Measurements from ENCODE around the gene ZNG1A.
"Not testable (repeated sequence)": the region's sequence is repeated elsewhere in the genome, so short reads cannot be mapped to it uniquely, and the experiment has no call there.

Gene ZNG1A

GRCh38 chr9:169757-170156, 9.1 kb downstream of the ZNG1A start:
- not testable (repeated sequence) for DNase-seq

- DNase-seq = not testable (repeated sequence)
Observed at GRCh38 chr9:159871-160270, 19.0 kb downstream of the ZNG1A start.

DNA sequence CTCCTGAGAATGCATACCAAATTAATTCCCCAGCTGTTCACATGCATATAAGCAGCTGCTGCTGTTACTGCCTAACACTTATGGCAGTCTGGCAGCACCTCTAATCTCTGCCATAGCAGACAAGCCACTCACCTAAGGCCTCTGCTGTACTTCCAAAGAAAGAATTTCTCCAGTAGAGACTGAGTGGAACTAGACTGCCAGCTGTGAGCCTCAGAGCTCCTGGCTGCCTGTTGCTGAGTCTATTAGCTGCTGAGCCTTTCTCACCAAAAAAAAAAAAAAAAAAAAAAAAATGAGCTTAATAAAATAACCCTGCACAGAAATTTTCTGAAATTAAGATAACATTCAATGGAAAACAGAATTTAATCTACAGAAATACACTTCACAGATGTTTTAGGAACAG, 27.7 kb downstream of the ZNG1A start:
- DNase-seq = not testable (repeated sequence)

DNA sequence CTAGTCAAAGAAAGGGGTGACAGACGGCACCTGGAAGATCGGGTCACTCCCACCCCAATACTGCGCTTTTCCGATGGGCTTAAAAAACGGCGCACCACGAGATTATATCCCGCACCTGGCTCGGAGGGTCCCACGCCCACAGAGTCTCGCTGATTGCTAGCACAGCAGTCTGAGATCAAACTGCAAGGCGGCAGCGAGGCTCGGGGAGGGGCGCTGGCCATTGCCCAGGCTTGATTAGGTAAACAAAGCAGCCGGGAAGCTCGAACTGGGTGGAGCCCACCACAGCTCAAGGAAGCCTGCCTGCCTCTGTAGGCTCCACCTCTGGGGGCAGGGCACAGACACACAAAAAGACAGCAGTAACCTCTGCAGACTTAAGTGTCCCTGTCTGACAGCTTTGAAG, 39.0 kb downstream of the ZNG1A start:
- not testable (repeated sequence) for DNase-seq

DNA sequence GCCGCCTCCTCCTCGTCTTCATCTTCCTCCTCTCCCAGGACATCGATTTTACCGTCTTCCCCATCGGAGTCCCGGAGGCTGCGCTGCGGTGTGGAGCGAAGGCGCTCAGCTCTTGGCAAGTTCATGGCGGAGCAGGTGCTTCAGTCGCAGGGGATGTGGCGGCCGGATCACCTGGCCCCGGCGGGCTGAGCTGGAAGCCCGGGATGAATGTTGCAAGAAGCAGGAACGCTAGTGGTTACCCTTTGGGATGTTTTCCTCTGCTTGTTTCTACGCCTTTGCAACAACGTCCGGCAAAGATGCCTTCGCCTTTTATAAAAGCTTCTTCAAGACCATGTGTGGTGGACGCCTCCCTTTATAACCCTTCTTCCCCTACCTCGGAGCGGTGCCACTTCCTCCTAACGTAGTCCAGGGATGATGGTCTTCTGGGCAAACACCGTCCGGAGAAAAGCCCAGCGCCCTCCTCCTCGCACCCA, 60.8 kb downstream of the ZNG1A start, which contains the start of gene FOXD4:
Gene FOXD4 (minus strand): TSS at position 423 of the 473 bp plus-strand sequence. CDS start 298 bp downstream, at position 125.
- DNase-seq = not testable (repeated sequence)

DNA sequence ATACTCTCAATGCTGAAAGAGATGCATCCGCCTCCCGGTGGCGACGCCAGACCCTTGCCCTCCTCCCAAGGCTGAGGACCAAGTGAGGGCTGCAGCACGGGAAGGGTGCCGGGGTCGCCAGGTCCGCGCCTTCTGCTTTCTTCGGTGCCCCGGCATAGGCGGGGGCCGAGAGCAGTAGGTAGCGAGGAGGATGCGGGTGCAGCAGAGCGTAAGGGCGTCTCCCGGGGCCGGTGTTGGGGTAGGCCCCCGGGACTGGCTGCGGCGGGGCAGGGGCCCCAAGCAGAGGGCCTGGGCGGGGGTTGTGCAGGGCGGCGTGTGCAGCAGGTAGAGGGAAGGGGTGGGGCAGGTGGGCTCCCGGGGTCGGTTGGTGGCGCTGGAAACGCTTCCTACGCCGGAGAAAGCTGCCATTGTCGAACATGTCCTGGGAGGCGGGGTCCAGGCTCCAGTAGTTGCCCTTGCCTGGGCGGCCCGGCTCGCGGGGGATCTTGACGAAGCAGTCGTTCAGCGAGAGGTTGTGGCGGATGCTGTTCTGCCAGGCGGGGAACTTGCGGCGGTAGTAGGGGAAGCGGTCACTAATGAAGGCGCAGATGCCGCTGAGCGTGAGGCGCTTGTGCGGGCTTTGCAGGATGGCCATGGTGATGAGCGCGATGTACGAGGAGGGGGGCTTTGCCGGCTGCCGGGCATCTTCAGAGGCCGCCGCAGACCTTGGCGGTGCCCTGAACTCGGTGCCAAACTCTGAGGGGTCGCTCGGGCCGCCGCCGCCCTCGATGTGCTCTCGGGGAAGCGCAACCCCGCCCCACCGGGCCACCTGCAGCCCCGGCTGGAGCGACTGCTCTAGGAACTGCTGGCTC, 61.5 kb downstream of the ZNG1A start:
- DNase-seq = not testable (repeated sequence)

DNA sequence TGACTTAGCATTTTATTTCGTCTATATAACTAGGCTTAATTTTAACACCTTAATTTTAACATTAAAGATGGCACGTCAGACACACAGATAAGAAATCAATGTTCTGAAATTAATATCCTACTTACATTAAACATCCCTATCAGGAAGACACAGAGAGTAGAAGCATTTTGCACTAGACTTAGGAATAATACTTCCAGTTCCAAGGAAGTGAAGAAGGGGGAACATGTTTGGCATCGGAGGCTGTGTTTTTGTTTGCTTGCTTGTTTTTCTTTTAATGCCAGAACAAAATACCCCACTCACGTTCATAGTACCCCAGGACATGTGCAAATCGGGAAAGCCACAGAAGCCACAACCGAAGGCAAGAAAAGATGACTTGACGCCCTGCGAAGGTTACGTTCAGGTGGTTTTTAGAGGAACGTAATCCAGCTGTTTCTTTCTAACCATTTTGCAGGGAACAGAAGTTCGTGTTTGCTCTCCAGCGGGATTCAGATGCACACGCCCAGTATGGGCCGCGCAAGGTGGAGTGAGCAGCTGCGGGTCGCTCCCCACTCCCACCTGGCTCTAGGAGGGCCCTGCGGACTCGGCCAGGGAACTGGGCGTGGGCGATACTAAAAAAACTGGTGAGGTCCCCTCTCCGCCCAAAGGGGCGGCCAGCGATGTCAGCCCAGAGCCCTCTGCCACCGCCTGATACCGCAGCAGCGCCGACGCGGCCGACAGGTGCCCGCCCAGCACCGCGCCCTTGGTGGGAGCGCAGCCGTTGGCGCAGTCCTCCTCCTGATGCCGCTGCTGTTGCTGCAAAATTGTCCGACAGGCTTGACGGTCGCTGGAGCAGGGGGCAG, 62.4 kb downstream of the ZNG1A start:
- not testable (repeated sequence) for DNase-seq

- not testable (repeated sequence) for DNase-seq
Observed at GRCh38 chr9:115118-115451, 63.8 kb downstream of the ZNG1A start.

GRCh38 chr9:114267-115117, 64.4 kb downstream of the ZNG1A start:
- not testable (repeated sequence) for DNase-seq

GRCh38 chr9:113468-114266, 65.2 kb downstream of the ZNG1A start:
- peak; percentile 40 to 41 for DNase-seq

- DNase-seq = not testable (repeated sequence)
Observed at GRCh38 chr9:112589-113467, 66.0 kb downstream of the ZNG1A start.

DNA sequence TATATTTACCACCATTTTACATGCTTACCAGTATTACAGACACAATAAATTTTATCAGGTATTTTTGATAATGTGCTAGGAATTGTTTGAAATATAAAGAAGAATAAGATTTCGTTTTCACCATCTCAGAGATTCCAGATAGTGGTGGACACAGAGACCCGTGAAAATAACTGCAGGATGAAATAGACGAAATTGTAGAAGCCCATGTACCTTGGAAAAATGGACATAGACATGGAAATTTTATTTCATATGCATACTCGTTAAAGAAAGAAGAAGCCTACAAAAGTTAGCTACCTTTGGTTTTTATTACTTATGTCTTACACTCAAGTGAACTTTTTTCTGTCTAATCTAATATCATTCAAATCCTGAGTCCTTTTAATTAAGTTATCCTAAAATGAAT, 68.2 kb downstream of the ZNG1A start:
- DNase-seq = not testable (repeated sequence)

DNA sequence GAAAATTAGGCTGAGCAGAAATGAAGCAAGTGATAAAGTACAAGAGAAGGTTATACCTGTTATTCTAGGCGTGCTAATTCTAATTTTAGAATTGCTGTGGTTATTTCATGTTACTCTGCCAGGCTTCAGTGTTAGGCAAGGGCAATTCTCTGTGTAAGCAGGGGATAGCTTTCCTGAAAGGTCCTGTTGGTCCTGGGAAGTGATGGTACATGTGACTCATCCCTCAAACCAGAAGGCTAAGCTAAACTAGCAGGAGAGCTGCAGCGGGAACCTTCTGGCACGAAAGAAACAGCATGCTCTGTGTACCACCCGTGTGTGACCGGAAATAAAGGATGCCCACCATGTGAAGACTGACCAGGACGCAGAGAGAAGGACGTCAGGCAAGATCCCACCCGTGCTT, 69.3 kb downstream of the ZNG1A start:
- not testable (repeated sequence) for DNase-seq

DNA sequence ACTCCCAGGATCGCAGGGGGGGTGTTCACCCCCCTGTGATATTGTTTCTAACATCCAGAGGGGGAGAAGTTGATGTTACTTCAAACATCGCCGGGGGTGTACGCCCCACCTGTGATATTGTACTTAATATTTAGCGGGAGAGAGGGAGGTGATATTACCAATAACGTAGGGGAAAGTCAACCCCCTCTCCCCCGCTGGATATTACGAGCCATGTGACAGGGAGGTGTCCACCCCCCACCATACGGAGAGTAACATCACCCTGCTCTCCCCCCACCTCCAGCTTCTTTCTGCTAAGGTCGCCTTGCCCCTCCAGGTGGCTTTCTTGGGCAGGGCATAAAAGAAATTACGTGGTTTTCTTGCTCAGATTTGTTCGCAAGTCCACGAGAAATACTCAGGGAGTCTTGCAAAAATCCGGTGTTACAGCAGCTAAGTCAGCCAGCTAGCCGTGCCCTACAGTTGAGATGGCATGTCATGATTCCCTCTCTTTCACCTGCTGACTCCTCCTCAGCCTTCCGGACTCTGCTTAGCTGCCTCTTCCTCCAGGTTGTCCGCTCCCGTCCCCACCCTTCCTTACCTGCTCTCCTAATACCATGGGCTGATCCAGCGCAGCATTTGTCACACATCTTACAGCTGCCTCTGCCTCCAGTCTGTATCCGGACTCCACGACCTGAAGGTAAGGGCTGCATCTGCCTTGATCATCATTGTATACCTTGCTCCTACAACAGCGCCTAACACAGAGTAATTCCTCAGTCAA, 69.9 kb downstream of the ZNG1A start:
- not testable (repeated sequence) for DNase-seq

GRCh38 chr9:105991-106390, 72.9 kb downstream of the ZNG1A start:
- DNase-seq = not testable (repeated sequence)

DNA sequence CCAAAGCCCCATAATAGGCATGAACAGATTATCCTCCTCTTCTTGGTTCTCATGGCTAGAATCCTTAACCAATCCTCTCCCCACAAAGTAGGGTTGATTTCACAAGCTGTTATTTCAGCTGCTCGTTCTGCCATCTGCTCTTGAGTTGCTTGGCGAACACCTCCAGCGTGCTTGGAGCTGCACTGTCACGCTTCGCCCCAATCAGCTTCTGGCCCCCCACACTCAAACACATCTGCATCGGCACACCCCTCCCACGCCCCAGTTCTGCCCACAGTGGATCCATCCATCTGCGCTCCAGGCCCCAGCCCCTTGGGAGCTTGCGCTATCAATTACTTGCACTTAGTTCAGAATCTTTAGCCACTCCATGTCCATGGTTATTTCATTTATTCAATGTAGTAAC, 78.4 kb downstream of the ZNG1A start:
- not testable (repeated sequence) for DNase-seq

DNA sequence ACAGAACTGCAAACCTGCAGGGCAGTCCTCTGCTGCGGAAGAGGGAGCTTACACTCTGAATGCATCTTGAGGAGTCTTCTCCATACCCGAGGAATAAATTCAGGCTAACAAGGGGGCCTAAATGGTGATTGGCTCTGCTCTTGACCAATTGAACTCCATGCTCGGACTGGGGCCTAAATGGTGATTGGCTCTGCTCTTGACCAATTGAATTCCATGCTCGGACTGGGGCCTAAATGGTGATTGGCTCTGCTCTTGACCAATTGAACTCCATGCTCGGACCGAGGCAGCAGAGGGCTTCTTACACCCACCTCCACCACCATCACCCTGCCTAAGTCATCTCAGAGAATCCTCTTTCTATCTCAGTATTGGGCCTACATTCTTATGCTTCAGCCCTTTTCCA, 79.0 kb downstream of the ZNG1A start:
- not testable (repeated sequence) for DNase-seq

GRCh38 chr9:98775-99174, 80.1 kb downstream of the ZNG1A start:
- DNase-seq = not testable (repeated sequence)

DNA sequence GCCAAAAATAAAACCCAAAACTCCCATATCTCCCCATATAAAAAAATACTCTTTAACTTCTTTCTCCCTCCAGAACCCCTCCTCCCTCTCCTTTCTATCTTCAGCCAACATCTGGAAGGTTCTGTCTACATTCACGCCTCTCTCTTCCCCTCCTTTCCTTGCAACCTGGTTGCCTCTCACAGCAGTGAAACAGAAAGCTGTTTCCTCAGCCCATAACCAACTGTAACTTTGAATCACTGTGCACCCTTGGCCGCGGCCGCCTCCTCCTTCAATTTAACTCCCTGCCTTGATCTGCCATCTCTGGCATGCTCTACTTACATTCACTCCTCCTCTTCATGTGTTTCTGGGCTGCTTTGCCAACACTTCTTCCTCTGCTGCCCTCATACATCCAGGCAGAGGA, 83.9 kb downstream of the ZNG1A start:
- DNase-seq = not testable (repeated sequence)

DNA sequence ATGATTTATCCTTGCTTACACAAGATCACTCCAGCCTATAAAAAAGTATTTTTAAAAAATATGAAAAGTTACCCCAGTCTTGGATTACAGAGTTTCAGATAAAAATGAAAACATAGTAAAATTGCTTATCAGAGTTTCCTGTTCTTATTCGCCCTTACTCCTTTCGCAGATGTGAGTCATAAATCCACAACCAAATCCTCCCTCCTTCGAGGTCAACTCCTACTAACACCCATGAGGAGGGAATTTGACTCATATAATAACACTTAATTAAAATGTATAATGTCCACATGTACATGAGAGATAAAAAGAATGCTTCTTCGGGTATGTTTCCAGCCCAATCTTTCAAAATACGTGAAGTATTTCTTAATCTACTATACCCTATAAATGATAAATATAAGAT, 84.5 kb downstream of the ZNG1A start:
- DNase-seq = not testable (repeated sequence)

Measured in CD4-positive, alpha-beta T cell treated with Interferon alpha-2 for 1 hour (primary cell).